ENCODE data around the gene RXFP1.

RXFP1 gene

GRCh38 chr4:158543191-158543590, 21.5 kb downstream of the RXFP1 start:
- no peak for DNase-seq

DNA sequence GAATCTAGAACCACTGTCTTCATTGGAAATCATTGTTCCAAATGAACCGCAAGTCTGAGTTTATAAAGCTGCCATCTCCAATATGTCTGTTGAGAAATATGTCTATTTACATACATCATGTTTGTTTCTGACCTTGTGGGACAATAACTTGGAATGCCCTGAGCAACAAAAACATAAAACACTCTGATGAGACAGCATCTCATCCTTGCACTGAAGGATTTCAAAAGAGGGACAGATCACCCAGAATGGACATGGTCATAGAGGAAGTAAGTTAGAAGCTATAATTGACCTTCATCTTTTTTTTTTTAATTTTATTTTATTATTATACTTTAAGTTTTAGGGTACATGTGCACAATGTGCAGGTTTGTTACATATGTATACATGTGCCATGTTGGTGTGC, 22.5 kb downstream of the RXFP1 start:
- no peak for DNase-seq

GRCh38 chr4:158553364-158553763, 31.7 kb downstream of the RXFP1 start:
- no peak for DNase-seq

DNA sequence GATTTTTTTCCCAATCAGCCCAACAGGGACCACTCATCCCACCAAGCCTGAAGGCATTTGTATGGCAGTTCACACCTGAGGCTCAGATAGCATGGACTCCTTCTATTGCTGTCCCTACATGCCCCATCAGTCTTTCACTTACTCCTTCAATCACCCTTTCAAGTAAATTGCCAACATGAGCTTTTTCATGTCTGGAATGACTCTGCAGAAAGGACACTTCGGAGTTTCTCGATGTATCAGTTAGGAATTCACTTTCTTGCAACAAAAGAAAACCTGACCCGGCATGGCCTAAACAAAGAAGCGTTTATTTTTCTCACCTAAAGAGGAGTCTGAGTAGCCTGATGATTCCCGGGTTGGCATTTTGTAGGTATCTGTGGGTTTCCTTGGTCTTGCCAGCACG, 38.6 kb downstream of the RXFP1 start:
- no peak for DNase-seq

GRCh38 chr4:158566860-158567259, 45.2 kb downstream of the RXFP1 start:
- no peak for DNase-seq

- no peak for DNase-seq
Measured at GRCh38 chr4:158571736-158572135, 50.1 kb downstream of the RXFP1 start.

DNA sequence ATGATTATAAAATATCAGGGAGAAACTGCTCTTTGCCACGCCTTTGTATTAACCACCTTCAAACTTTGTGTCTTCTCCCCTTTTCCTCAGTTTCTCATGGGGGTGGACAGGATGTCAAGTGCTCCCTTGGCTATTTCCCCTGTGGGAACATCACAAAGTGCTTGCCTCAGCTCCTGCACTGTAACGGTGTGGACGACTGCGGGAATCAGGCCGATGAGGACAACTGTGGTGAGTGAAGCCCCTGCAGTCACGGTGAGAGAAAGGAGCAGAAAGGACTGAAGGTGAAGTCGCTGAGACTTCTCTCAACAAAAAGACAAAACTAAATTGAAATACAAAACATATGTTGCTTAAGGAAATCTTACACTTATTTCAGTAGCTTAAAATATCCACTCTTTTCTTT, 50.9 kb downstream of the RXFP1 start:
- DNase-seq = no peak

GRCh38 chr4:158578476-158578875, 56.8 kb downstream of the RXFP1 start:
- DNase-seq = no peak

GRCh38 chr4:158580064-158580463, 58.4 kb downstream of the RXFP1 start:
- no peak for DNase-seq

DNA sequence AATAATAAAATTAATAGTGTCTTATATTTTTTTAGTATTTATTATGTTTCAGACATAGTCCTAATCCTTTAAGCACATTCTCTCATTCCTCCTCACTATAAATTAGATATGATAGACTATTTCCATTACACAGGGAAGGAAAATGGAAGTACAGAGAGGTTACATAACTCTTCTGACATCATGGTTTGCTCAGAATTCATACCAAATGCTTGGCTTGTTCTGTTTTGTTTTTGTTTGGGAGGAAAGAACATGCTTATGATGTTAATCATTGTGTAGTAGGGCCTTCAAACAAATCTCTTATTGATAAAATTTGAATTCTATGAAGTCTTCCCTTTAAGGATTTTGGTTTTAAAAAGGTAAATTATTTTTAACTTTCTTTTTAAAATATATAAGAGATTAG, 59.5 kb downstream of the RXFP1 start:
- no peak for DNase-seq

GRCh38 chr4:158586881-158587280, 65.2 kb downstream of the RXFP1 start:
- no peak for DNase-seq

DNA sequence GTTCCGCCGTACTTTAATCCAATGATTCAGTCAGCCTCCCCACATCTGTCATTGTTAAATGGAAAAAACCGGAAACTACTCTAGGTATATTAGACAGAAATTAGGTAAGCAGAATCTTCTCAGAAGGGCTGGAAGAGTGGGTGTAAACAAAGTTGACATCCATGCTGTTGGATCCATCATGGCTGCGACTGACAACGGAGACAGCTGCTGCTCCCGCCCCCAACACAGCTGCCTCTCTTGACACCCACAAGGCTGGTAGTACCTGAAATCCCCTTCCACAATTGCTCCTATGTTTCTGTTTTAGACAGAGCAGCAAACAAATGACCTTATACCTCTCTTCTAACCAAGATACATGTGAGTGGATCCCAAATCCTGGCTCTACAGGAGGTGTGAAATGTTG, 66.6 kb downstream of the RXFP1 start:
- no peak for DNase-seq

GRCh38 chr4:158588777-158589176, 67.1 kb downstream of the RXFP1 start:
- DNase-seq = no peak

- DNase-seq = no peak
Measured at GRCh38 chr4:158590306-158590705, 68.6 kb downstream of the RXFP1 start.

- DNase-seq = no peak
Measured at GRCh38 chr4:158590824-158591223, 69.1 kb downstream of the RXFP1 start.

DNA sequence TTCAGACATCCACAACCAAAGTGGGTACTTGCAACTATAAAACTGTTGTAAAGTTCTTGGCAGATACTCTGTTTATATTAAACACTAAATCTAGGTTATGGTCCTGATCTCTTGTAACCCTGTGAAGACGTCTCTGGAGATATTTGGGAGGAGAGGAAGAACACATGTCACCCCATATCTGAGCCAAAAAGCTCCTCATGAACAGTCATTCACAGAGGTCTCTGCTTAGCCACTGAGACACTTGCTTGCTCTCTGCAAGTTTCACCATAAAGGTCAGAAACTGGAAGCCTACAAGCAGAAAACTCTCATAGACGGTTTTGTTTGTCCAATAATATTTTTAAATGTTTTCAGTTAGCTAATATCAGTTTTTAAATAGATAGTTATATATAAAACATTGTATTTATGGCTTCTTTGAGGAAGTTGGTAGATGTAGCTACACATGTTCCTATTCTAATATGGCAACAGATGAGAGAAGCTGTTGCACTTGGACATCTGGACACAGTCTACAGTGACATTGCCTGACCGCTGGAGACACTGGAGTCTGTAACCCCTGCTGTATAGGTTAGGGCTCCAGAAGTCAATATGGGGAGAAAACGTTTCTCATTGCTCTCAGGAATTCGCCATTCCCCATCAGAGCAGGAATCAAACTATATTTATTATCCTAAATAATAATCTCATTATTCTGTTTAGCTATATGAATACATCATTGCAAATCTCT, 76.4 kb downstream of the RXFP1 start:
- DNase-seq = no peak

DNA sequence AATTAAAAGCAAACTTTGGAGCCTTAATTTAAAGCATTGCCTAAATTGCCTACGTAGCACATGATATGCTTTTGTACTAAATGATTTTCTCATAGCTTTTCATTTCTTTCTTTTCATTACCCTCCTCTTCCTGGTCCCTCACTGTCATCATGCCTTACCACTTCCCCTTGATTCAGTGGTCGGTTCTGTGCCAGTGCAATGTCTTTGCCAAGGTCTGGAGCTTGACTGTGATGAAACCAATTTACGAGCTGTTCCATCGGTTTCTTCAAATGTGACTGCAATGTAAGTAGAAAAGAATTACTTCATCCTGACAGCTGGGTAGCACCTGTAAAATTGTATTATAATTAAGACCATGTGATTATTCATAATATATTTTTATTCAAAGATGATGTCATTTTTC, 77.5 kb downstream of the RXFP1 start:
- DNase-seq = no peak

DNA sequence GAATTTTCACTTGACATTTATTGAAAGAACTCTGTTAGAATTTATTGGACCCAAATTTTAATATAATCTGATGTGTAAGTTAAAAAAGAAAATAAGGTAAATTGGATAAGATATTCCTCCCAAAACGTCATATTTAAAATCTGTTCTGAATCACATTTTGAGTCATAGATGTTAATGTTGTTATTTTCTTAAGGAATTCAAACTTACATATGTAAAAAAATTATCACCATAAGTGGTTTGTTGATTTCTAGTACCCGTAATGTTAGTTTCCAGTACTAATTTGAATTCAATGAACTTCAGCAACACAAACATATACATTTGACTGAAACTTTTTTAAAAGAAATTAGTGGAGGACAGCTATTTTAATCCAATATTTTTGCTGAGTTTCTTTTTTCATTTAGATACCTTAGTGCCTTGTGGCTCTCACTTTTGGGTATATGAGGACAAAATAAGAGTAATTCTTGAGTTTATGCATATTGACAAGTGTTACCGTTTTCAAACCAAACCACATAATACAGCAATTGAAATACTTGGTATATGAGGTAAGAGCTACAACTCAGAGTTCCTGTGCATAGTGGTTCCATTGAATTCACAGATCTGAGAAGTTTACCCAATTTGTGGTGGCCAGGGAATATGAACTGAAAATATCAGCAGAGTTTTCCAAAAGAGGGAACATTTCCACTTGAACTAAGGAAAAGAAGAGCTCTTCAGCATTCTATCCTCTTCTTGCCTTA, 78.2 kb downstream of the RXFP1 start:
- no peak for DNase-seq

DNA sequence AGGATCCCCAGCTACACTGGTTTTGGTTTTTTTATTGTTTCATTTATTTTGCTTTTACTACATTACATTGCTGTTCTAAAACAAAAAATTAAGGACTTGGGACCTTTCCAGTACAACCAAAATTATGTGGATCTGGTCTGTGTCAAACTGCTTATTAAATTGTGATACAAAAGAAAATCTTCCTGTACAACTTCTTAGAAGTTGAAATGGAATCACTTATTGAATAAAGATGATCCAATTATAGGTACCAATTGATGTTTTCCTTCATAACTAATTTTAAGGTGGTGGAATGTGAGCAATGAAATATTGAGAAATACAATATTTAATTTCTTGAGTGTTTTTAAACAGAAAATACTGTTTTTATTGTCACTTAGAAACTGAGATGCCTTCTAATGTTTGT, 82.7 kb downstream of the RXFP1 start:
- DNase-seq = no peak

DNA sequence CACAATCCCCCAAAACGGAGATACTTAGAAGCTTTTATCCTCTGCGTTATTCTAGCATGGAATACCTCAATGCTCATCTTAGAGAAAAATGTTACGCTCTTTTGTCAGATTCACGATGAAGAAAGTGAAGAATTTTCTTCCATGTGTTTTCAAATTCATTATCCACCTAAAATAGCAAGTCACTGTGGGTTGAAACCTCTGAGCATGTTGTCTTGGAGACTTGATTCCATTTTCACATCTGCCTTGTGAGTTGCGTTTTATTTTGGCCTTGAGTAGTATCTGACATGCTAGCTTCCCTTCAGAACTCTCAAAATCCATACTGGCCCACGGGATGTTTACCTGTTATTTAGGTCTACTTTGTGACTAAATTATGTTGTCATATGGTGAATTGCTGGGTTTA, 83.7 kb downstream of the RXFP1 start:
- no peak for DNase-seq

DNA sequence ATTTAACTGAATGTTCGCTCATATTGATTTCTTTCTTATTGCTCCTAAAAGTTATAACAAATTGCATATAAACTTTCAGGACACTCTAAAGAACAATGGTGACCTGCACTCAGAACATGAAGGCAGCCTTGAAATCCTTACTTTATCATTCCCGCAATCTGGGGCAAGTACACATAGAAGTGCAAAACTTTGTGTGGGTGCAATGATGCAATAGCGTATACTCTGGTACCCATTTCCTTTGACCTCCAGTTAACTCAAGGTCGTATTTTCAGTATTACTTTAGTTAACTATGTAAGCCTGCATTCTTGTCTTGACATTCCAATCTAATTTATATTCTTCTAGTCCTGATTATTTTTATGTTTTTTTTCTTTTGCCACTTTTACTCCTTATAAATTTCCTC, 85.3 kb downstream of the RXFP1 start:
- DNase-seq = no peak

GRCh38 chr4:158609116-158609515, 87.4 kb downstream of the RXFP1 start:
- DNase-seq = no peak

GRCh38 chr4:158610790-158611189, 89.1 kb downstream of the RXFP1 start:
- no peak for DNase-seq

GRCh38 chr4:158613046-158613445, 91.4 kb downstream of the RXFP1 start:
- no peak for DNase-seq

GRCh38 chr4:158617956-158618355, 96.3 kb downstream of the RXFP1 start:
- no peak for DNase-seq

Data from NCI-H1436 (cell line).